ENCODE measurements around the gene EIF5A.

DNA sequence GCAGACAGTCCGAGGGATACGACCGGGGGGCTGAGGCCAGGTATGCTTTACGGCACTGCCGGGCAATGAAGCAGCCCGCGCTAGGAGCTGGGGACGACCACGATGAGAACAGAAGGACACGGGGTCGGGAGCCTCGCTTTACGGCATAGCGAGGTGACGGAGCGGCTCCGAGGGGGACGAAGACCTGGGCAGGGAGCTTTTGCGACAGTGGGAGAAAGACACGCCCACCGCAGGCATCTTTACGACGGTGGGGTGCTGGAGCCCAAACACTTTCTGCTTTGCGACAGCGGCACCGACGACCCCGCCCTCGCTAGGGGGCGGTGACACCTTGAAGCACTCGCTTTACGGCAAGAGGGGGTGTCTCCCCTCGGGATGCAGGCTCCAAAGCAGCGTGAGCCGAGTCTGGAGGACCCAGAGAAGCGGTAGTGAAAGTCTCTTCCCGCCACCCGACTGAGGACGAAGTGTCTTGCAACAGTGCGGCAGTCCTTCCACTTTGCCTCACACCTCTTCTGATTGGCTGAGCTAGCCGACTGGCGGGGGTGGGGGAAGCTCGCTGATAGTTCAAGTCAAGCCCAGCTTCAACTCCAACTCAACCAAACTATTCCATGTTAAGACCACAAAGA, 22.1 kb downstream of the EIF5A start:
- peak; percentile 61 to 86 for TF ChIP-seq POLR2A (IDR thresholded peaks at IDR 0.05)
- TF ChIP-seq, protein P1, sequence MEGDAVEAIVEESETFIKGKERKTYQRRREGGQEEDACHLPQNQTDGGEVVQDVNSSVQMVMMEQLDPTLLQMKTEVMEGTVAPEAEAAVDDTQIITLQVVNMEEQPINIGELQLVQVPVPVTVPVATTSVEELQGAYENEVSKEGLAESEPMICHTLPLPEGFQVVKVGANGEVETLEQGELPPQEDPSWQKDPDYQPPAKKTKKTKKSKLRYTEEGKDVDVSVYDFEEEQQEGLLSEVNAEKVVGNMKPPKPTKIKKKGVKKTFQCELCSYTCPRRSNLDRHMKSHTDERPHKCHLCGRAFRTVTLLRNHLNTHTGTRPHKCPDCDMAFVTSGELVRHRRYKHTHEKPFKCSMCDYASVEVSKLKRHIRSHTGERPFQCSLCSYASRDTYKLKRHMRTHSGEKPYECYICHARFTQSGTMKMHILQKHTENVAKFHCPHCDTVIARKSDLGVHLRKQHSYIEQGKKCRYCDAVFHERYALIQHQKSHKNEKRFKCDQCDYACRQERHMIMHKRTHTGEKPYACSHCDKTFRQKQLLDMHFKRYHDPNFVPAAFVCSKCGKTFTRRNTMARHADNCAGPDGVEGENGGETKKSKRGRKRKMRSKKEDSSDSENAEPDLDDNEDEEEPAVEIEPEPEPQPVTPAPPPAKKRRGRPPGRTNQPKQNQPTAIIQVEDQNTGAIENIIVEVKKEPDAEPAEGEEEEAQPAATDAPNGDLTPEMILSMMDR (IDR thresholded peaks at IDR 0.05) = peak in 1 of 6 experiments; percentile 4

All from thyroid gland (tissue), 4 donors.